ENCODE results near the gene SLC39A6. TPM values are rescaled to one million over a fixed set of nuclear protein-coding genes. Genes with fewer than 3 reads are reported as not detected.

The SLC39A6 gene
- total RNA-seq, 1 donor: 133 TPM

- H3K4me3 ChIP-seq (ENCODE audit: insufficient read depth, low read length): no peak overlapping the region
- no peaks in the 10 kb centered on the region for H3K27me3 ChIP-seq (ENCODE audit: insufficient read depth, low read length)
- TF ChIP-seq CTCF (IDR thresholded peaks at IDR 0.05; ENCODE audit: extremely low read depth, low read depth, low read length): no peak
- no peak overlapping the region for H3K27ac ChIP-seq (ENCODE audit: low read depth, low read length)
- no peaks in the 10 kb centered on the region for H3K4me1 ChIP-seq (ENCODE audit: insufficient read depth, low read length)
- H3K9me3 ChIP-seq (ENCODE audit: low read depth, low read length): no peaks in the 10 kb centered on the region
- H4K20me1 ChIP-seq (ENCODE audit: insufficient read depth, low read length): no peaks in the 10 kb centered on the region
- no peak overlapping the region for H3K4me2 ChIP-seq (ENCODE audit: insufficient read depth, low read length)
- no peaks in the 10 kb centered on the region for H3K79me2 ChIP-seq (ENCODE audit: insufficient read depth, low read length)
- H2AFZ ChIP-seq (ENCODE audit: low read length): no peak overlapping the region
- DNase-seq (ENCODE audit: insufficient read length, low spot score, missing footprints): no peak
- peaks cover 25% of the 10 kb centered on the region for H3K36me3 ChIP-seq (ENCODE audit: insufficient read depth, low read length)
These were observed 20.9 kb downstream of the SLC39A6 start for GRCh38 chr18:36108196-36108595.

GRCh38 chr18:36107477-36107876, 21.7 kb downstream of the SLC39A6 start:
- no peak for DNase-seq (ENCODE audit: insufficient read length, low spot score, missing footprints)
- H3K79me2 ChIP-seq (ENCODE audit: insufficient read depth, low read length): no peaks in the 10 kb centered on the region
- no peak overlapping the region for H3K27ac ChIP-seq (ENCODE audit: low read depth, low read length)
- no peak overlapping the region for H2AFZ ChIP-seq (ENCODE audit: low read length)
- no peak for TF ChIP-seq CTCF (IDR thresholded peaks at IDR 0.05; ENCODE audit: extremely low read depth, low read depth, low read length)
- no peak overlapping the region for H3K4me3 ChIP-seq (ENCODE audit: insufficient read depth, low read length)
- no peaks in the 10 kb centered on the region for H3K4me1 ChIP-seq (ENCODE audit: insufficient read depth, low read length)
- H3K36me3 ChIP-seq (ENCODE audit: insufficient read depth, low read length): peaks cover 18% of the 10 kb centered on the region
- H3K27me3 ChIP-seq (ENCODE audit: insufficient read depth, low read length): no peaks in the 10 kb centered on the region
- no peak overlapping the region for H3K4me2 ChIP-seq (ENCODE audit: insufficient read depth, low read length)
- H4K20me1 ChIP-seq (ENCODE audit: insufficient read depth, low read length): no peaks in the 10 kb centered on the region
- H3K9me3 ChIP-seq (ENCODE audit: low read depth, low read length): no peaks in the 10 kb centered on the region

- Histone ChIP-seq H3K79me2 (ENCODE audit: insufficient read depth, low read length) (no peaks in the 10 kb centered on the region), H2AFZ (ENCODE audit: low read length) (no peak overlapping the region), H3K4me3 (ENCODE audit: insufficient read depth, low read length) (no peak overlapping the region), H3K27me3 (ENCODE audit: insufficient read depth, low read length) (no peaks in the 10 kb centered on the region), H4K20me1 (ENCODE audit: insufficient read depth, low read length) (no peaks in the 10 kb centered on the region), H3K4me1 (ENCODE audit: insufficient read depth, low read length) (no peaks in the 10 kb centered on the region), H3K9me3 (ENCODE audit: low read depth, low read length) (peaks cover 4% of the 10 kb centered on the region), H3K27ac (ENCODE audit: low read depth, low read length) (no peak overlapping the region), H3K4me2 (ENCODE audit: insufficient read depth, low read length) (no peak overlapping the region), H3K36me3 (ENCODE audit: insufficient read depth, low read length) (no peaks in the 10 kb centered on the region)
- no peak for TF ChIP-seq CTCF (IDR thresholded peaks at IDR 0.05; ENCODE audit: extremely low read depth, low read depth, low read length)
- DNase-seq (ENCODE audit: insufficient read length, low spot score, missing footprints): no peak
These were observed 24.4 kb downstream of the SLC39A6 start for GRCh38 chr18:36104749-36105148.

GRCh38 chr18:36101943-36102342, 27.2 kb downstream of the SLC39A6 start:
- no peak overlapping the region for H3K27ac ChIP-seq (ENCODE audit: low read depth, low read length)
- no peak for TF ChIP-seq CTCF (IDR thresholded peaks at IDR 0.05; ENCODE audit: extremely low read depth, low read depth, low read length)
- DNase-seq (ENCODE audit: insufficient read length, low spot score, missing footprints): no peak
- no peak overlapping the region for H2AFZ ChIP-seq (ENCODE audit: low read length)
- H3K9me3 ChIP-seq (ENCODE audit: low read depth, low read length): peaks cover 4% of the 10 kb centered on the region
- H3K4me3 ChIP-seq (ENCODE audit: insufficient read depth, low read length): no peak overlapping the region
- H3K4me1 ChIP-seq (ENCODE audit: insufficient read depth, low read length): no peaks in the 10 kb centered on the region
- H4K20me1 ChIP-seq (ENCODE audit: insufficient read depth, low read length): no peaks in the 10 kb centered on the region
- no peaks in the 10 kb centered on the region for H3K36me3 ChIP-seq (ENCODE audit: insufficient read depth, low read length)
- no peaks in the 10 kb centered on the region for H3K27me3 ChIP-seq (ENCODE audit: insufficient read depth, low read length)
- no peak overlapping the region for H3K4me2 ChIP-seq (ENCODE audit: insufficient read depth, low read length)
- no peaks in the 10 kb centered on the region for H3K79me2 ChIP-seq (ENCODE audit: insufficient read depth, low read length)
